GM18498 (cell line): ENCODE results near the gene SHC1.

Experiments used
- ATAC-seq: cut with Tn5 transposase; IDR thresholded peaks from one replicate; pipeline ENCODE4 v1.9.1; 2021; ENCODE audit warnings: mild to moderate bottlenecking, moderate library complexity; ENCODE audit not compliant: unreplicated experiment

SHC1 gene

GRCh38 chr1:154940651-154941194 is 29.8 kb downstream of the SHC1 start:
- no peak for ATAC-seq

- ATAC-seq = no peak
Measured at GRCh38 chr1:154940213-154940560, 30.4 kb downstream of the SHC1 start.

GRCh38 chr1:154938604-154939399 is 31.7 kb downstream of the SHC1 start:
- ATAC-seq = no peak

- no peak for ATAC-seq
Measured at GRCh38 chr1:154937988-154938386, 32.6 kb downstream of the SHC1 start.

GRCh38 chr1:154937085-154937987 is 33.2 kb downstream of the SHC1 start:
- peak; percentile 63 for ATAC-seq

DNA sequence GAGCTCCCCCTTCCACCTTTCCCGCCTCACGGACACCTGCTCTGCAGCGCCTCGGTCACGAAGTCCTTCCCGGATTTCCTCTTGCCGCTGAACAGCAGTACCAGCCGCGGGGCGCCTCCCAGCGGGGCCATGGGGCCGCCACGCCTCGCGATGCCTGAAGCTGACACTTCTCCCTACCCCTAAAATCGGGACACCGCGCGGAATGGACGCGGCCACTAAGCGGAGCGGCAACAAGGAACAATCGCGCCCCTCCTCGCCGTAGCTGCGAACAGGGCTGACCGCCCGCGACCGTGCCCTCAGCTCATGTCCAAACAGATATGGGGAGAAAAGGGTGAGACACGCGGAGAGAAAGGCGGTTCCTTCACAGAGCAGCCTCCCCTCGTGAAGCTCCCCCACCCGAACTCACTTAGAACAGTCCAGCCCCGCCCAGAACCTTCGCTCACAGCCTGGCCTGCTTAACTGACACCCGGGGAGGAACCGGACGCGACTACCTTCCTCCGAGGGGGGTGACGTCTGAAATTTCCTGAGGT is 33.9 kb downstream of the SHC1 start, which contains the start of gene PMVK:
Gene PMVK (minus strand): TSS at position 165 of the 530 bp plus-strand sequence. CDS start 34 bp downstream, at position 131.
- ATAC-seq = peak; percentile 83

- ATAC-seq = no peak
Measured at GRCh38 chr1:154935749-154936554, 34.6 kb downstream of the SHC1 start.

GRCh38 chr1:154934358-154934948 is 36.1 kb downstream of the SHC1 start:
- no peak for ATAC-seq

- ATAC-seq = no peak
Measured at GRCh38 chr1:154931940-154932487, 38.5 kb downstream of the SHC1 start.

- ATAC-seq = no peak
Measured at GRCh38 chr1:154926201-154926600, 44.3 kb downstream of the SHC1 start.

DNA sequence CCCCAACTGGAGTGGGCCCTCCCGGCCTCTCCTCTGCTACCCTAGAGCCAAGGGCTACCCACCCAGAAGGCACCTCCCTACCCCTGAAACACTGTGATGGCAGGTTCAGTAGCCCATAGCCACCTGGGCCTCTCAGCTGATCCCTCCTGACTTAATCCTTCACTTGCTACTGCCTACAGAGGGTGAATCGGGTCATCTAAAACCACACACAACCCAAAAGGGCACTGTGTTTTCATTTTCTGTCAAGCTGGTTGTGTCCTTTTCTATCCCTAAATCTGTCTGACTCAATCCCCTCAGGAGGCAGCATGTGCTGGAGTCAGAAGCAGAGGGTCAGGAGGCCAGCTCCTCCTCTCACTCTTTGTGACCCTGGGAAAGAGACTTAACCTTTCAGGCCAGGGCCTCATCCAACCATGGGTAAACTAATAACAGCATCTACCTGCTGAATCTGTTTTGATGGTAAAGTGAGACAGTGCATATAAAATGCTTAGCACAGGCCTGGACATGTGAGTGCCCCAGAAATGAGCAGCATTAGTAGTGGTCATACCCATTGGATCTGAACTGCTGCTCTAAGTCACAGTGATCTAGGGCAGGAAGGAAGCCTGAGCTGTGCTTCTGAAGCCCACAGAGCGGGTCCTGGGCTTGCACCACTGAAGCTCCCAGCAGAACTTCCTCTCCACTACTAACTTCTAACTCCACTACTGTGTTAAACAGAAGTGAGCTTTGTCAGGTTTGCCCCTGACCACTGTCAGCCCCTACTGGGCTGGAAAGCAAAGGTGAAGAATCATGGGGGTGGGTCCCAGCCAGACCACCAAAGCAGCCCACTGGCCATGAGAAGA is 45.0 kb downstream of the SHC1 start:
- no peak for ATAC-seq

DNA sequence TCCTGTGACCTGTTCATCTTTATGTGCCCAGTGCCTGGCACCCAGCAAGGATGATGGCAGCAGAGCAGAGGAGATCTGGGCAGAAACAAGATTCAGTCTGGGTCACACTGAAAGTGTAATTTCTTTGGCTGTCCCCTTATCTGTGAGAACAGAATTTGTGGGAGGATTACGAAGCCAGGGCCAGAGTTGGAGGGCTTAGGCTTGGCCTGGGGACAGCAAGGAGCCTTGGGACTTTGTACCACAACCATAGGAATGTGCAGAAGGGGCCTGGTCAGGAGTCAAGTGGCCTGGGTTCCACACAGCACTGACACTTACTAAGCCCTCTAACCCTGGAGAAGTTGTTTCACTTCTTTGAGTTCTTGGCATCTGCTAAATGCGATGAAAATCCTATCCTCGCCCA is 46.9 kb downstream of the SHC1 start:
- no peak for ATAC-seq

GRCh38 chr1:154913273-154913672 is 57.3 kb downstream of the SHC1 start:
- ATAC-seq = no peak

DNA sequence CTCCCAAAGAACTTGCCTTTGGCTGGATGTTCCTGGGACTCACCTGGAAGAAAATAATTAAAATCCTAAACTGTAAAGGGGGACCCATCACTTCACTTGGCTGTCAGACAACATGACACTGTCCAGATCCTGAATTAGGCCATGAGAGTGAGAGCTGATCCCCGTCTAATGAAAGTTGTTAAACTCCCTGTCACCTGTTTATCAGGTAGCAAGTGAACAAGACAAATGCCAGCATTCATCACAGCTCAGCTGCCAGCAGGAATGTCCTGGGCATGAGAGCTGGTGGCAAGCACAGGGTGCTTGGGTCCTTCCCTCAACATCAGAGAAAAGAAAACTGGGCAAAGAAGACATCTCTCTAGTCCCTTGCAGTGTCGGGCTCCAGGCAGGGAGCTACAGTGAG is 57.8 kb downstream of the SHC1 start:
- no peak for ATAC-seq
